ENCODE measurements around the gene TLCD1.

DNA sequence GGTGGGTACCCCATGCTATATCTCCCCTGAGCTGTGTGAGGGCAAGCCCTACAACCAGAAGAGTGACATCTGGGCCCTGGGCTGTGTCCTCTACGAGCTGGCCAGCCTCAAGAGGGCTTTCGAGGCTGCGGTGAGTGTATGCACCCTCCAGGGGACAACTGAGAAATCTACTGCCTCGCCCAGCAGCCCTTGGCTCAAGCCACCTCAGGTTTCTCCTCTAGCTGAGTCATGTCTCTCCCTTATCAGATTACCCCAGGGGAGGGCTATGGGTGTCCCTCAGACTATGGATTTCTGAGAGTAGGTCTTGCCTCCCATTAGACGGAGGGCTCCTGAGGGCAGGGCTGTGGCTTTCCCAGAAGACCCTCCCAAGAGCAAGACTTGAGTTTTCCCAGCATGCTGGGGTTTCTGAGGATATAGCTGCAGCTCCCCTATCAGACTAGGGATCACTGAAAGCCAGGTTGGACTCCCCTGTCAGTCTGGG is 9.2 kb upstream of the TLCD1 start:
- TF ChIP-seq, protein P1, sequence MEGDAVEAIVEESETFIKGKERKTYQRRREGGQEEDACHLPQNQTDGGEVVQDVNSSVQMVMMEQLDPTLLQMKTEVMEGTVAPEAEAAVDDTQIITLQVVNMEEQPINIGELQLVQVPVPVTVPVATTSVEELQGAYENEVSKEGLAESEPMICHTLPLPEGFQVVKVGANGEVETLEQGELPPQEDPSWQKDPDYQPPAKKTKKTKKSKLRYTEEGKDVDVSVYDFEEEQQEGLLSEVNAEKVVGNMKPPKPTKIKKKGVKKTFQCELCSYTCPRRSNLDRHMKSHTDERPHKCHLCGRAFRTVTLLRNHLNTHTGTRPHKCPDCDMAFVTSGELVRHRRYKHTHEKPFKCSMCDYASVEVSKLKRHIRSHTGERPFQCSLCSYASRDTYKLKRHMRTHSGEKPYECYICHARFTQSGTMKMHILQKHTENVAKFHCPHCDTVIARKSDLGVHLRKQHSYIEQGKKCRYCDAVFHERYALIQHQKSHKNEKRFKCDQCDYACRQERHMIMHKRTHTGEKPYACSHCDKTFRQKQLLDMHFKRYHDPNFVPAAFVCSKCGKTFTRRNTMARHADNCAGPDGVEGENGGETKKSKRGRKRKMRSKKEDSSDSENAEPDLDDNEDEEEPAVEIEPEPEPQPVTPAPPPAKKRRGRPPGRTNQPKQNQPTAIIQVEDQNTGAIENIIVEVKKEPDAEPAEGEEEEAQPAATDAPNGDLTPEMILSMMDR (IDR thresholded peaks at IDR 0.05 in 4 of 5, conservative IDR thresholded peaks at IDR 0.05 in 1 of 5) = no peak
- no peak for TF ChIP-seq POLR2A (IDR thresholded peaks at IDR 0.05)

Measured in gastrocnemius medialis (tissue), 4 donors.